ENCODE results near the gene F5.
A peak's percentile ranks its signal among the peaks of the same experiment; 100 is the strongest.
"Not testable (repeated sequence)": the region's sequence is repeated elsewhere in the genome, so short reads cannot be mapped to it uniquely, and the experiment has no call there.

Gene F5

DNA sequence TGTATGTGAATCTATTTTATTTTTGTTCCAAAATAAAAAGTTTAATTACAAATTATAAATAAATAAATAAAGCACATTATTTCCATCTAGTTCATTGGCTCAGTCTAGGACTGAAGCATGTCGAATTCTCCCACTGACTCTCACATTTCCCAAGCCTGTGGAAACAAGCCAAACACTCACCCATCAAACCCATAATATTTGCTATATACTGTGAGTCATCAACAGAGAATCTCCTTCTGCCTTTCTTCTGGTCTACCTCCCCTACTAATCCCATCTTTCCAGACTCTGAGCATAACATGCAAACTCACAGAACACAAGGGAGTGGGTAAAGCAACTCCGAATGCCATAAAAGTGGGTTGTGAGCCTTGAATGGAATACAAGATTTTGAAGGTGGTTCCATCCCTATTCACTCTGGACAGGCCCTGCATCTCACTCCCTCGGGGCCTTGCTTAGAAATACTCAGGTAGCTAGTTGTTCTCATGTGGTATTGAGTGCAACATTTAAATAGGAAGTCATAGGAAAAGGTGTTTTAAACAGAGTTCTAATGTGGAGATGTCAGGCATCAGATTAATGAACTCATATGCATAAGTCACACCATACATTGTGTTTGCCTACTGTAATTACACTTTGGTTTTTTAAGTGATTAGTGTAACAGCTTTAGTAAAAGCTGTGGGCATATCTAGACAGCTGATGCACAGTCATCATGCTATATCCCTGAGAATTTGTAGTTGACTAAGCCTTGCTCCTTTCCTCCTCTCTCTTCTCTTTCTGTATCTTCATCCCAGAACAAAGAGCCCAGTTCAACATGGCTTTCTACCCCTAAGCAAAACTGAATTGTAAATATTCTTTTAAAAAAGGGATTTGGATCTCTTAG, 47.0 kb downstream of the F5 start:
- DNase-seq (ENCODE audit: low read depth): peak; percentile 30

DNA sequence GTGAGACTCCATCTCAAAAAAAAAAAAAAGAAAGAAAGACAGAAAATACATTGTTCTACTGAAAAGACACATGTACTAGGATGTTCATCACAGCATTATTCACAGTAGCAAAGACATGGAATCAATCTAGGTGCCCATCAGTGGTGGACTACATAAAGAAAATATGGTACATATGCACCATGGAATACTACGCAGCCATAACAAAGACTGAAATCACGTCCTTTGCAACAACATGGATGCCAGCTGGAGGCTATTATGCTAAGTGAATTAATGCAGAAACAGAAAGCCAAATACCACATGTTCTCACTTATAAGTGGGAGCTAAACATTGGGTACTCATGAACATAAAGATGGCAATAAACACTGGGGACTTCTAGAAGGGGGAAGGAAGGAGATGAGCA, 51.6 kb downstream of the F5 start:
- DNase-seq (ENCODE audit: low read depth): no peak

DNA sequence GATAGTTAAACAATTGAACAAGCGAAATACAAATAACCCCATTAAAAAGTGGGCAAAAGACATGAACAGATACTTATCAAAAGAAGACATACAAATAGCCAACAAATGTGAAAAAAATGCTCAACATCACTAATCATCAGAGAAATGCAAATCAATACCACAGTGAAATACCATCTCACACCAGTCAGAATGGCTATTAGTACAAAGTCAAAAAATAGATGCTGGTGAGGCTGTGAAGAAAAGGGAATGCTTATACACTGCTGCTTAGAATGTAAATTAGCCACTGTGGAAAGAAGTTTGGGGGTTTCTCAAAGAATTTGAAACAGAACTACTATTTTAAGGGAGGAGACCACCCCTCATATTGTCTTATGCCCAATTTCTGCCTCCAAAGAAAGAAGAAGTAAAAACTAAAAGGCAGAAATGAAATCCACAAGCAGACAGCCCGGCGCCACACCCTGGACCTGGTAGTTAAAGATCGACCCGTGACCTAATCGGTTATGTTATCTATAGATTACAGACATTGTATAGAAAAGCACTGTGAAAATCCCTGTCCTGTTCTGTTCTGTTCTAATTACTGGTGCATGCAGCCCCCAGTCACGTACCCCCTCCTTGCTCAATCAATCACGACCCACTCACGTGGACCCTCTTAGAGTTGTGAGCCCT, 52.6 kb downstream of the F5 start:
- not testable (repeated sequence) for DNase-seq (ENCODE audit: low read depth)

DNA sequence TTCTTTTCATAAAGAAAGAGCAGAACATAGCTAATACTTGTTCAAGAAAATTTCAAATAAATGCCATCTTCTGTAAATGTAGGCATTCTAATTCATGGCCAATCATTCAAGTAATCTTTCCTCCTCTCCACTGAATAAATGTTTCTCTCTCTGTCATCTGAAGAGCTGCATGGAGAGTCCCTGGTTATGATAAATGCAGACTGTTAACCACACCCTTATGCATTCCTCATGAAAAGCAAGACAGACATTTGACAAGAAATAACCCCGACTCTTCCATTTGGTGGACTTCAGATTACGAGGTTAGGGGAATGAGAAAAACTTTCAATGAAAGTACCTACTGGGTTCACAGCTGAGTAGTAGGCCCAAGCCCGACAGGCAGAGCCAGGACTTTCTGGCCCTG, 55.8 kb downstream of the F5 start:
- DNase-seq (ENCODE audit: low read depth): no peak

DNA sequence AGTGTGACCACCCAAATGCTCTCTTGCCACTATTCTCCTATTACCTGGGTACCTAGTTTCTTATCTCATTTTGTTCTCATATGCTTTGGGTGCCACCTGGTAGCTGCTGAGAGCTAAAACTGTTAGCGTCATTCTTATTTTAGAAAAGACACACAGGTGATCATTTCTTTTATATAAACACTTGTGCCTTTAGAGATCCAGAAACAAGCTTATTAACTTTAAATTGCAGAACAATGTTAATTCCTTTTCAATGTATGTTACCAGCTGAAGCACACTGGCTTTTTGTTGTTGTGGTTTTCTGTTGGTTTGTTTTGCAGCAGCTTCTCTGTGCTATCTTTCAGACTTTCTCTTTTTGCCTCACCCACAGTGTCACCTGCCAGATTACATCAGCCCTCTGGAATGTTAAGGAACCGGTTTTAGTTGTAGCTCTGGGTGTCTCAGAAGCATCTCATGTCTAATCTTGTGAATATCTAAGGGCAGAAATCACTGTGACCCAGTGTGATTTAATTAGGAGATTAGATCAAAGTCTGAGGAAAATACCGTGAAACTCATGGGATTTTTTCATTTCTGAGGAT, 57.1 kb downstream of the F5 start:
- no peak for DNase-seq (ENCODE audit: low read depth)

DNA sequence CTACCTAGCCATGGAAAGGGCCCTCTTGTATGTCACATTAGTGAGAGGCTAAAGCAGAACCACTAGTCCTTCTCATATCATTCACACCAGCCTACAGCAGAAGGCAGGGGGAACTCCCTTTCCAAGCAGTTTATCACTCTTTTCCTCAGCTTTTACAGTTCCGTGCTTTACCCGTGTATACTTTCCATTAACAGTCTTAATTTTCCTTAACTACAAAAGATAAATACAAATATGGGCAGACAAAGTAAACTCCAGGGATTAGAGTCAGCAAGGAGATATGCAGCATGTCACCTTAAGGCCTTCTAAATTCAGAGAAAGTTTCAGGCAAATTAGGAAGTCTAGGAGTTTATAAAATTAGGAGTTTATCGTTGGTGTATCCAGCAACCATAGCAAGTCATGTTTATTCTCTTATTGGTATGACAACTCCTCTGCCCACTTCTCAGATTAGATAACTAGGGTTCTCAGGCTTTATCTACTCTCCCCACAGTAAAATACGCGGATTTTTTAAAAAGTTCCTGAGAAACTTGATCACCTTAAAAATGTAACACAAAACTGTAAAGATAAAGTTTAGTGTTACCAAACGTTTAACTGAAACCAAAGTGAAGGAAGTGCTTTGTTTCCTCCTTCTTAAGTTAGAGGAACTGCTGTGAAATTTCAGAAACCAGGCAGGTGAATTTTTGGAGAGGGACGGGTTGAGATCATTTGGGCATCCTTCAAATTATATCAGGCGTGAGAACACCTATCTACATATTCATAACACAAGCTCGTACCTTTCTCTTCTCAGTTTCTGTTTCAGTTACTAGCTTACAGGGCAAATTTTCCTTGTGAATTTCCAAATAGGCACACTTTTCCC, 57.8 kb downstream of the F5 start:
- no peak for DNase-seq (ENCODE audit: low read depth)

DNA sequence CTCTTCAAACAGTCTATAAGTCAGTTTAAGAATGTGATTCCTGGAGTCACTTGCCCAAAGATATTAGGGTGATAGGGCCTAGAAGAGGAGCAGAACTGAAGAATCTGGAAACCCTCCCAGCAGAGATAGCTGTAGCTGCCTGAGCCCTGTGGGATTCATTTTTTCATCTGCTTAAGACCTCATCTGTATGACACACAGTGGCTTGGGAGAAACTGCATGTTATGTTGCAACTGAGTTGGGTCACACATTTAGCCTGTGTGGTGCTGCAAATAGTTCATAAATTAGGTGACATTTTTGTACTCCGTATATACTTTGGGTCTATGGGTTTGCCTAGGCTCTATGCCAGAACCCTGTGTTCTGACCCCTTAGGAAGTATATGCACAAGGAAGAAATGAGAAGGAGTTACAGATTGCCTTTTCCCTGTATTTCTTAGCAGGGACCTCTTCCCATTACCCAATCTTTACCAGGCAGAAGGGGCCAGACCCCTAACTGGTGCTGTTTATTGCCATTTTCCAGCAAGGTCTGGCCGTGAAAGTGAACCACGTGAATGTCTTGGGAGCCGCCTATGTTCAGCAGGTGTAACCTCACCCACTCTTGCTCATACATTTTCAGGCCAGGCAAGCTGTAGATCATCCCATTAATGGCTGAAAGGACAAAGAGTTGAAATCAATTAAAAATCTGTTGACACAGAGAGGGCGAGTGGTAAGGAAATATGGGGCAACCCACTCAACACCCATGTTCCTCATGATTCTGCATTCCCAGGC, 58.6 kb downstream of the F5 start:
- DNase-seq (ENCODE audit: low read depth): no peak

DNA sequence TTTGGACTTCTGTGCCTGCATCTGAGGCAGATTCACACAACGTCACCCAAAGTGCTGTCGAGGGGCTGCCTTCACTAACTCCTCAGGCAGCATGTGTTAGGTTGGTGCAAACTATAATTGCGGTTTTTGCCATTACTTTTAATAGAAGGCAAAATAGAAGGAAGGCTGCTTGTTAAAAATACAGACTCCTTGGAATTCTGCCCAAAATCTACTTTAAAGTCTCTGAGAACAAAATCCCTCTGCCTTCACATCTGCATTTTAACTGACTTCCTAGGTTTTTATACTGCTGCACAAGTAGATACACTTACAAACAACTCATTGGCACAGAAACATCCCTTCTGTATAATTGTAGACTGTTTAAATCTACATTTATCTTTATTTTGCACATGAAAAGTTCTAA, 59.3 kb downstream of the F5 start:
- no peak for DNase-seq (ENCODE audit: low read depth)

DNA sequence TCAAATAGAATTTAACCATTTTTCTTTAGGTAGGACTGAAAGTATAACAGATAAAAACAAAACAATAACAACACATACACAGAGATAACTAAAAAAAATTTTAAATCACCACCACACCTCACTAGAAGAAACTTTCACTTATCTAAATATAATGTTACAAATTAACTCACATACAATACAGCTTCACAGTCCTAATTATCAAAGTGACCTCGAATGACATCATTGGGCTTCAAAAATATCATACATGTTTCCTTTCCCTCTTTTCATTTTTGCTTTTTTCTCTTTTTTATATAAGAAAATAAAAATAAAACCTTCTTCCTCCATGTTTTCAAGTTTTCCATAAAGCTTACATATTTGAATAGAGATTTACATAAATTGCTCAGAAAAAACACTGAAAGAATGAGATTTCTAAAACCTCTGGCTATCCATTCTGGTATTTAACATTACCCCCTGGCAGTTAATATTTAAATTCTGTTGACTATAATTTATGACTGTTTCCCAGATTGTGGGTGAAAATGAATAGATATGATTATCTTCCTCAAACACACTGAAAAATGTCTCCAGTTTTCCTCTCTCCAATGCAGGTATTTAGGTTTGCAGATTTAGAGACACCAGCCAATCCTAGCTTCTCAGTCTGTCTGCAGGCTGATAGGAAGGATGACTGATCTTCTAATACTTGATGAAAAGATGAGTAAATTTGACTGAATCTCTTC, 60.0 kb downstream of the F5 start:
- no peak for DNase-seq (ENCODE audit: low read depth)

DNA sequence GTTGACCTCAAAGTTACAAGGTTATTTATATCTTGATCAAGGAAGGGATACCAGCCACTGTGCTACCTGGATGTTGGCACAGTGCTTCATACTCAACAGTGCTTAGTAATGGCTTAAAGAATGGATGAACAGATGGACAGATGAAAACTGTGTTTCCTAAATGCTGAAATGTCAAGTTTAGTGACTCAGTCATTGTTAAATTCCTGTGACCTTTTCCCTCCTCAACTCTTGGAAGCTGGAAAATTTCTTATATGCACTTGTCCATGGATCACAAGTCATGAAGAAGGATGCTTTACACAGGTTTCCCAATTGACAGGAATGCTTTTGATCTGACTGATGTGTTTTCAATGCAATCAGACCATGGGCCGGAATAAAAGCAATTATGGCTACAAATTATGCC, 60.9 kb downstream of the F5 start:
- no peak for DNase-seq (ENCODE audit: low read depth)

DNA sequence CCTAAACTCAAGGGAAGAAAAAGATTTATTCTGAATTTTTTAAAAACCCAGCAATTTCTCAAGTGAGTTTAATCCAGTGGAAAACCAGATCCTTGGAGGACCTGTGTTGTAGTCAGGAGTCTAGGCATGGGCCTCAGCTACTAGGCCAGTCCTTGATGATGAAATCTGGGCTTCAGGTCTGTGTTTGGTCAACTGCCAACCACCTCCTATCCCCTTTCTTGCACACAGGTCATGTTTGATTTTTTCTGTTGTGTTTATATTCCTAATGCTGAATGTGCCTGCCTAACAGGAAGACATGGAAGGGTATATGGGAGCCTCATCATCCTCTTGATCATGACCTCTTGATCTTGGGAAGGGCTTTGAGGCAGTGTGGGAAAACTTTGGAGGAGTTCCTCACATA, 62.4 kb downstream of the F5 start:
- DNase-seq (ENCODE audit: low read depth): no peak

DNA sequence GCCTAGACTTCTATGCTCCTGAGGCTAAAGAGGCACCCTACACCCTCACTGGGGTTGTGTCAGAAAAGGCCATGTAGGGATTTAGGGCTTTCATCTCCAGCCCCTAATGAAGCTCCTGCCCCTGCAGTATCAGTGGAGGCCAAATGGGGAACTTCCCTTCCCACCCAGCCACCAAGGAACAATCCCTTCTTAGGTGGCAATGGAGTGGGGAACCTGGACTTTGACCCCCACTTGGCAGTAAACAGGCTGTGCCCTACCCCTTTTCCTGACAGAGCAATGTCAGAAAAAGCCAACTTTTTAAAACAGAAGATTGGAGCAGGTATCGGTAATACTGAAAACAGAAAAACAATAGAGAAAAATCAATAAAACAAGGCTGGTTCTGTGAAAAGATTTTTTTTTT, 65.1 kb downstream of the F5 start:
- no peak for DNase-seq (ENCODE audit: low read depth)

DNA sequence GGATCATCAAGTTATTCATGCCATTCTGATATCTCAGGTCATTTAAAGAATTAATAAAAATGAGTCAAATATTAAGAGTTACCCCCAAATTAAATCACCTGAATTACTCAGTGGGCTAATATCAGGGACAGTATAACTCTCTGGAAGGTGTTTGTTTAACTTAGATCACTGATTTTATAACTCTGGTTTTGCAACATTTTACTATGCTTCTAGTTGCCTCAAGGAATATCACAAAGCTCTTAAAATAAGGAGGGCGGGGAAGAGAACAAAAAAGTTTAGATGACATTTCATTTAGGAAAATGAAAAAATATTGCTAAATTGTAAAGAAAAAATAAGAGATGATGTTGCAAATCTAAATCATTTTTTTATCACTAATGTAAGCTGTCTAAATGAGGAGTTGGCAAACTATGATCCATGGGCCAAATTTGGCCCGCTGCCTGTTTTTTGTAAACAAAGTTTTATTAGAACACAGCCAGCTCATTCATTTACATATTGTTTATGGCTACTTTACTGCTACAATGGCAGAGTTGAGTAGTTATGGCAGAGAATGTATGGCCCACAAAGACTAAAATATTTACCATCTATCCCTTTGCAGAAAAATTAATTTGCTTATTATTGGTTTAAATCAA, 68.6 kb downstream of the F5 start:
- DNase-seq (ENCODE audit: low read depth): no peak

DNA sequence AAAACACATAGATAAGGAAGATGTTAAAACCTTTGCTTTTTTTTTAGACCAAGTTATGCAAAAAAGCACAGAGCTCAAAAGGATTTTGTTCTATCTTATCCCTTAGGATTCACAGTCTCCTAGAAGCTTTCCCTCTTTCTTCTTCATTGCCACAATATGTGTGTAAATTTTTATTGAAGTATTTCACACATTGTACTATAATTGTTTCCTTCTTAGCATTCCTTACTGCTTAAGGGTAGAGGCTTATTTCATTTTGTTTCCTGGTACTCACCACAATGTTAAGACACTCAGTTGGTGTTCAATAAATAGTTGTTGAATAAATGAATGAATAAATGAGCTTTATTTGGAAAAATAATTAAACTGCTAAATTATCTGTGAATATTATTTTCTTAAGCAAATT, 70.6 kb downstream of the F5 start:
- DNase-seq (ENCODE audit: low read depth): no peak

DNA sequence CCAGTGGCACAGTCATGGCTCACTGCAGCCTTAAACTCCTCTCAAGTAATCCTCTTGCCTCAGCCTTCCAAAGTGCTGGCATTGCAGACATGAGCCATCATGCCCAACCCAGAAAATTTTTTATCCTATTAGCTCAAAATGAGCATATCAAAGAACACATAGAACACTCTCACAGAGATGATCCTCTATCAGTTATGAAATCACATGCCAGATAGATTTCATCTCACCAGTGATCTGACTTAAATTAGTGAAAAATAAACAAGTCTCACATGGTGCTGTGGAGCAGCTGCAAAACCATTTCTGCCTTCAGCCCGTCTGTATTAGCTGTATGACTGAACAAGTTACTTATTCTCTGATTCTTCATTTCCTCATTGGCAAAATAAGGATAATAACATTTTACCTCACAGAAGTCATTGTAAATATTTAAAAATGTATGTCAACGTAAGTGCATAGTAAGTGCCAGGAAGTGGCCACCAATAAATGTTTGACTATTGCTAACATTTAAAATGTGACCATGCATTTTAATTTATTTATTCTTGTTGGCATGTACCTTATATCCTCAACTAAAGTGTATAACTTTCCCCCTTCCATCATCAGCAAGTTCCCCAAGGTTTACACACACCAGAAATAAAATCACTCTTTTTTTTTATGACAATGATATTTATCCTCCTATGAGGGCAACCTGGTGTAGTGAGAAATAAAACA, 71.6 kb downstream of the F5 start:
- no peak for DNase-seq (ENCODE audit: low read depth)

DNA sequence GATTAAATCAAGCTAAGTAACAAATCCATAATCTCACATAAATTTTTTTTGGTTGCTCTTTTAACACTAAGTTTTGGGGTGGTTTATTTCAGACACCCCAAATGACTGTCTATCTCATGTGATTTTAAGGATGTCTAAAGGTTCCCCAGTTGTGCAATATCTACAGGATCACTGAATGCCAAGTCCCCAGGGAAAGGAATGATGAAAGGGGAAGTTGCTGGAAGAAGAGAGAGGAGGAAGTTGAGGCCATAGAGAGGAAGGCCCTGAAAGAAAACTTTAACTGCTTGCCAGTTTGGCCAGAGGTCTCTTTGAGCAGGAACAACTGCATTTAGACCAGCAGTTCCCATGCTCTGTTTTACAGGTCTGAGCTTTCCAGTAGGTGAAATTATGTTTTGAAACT, 73.1 kb downstream of the F5 start:
- DNase-seq (ENCODE audit: low read depth): no peak

DNA sequence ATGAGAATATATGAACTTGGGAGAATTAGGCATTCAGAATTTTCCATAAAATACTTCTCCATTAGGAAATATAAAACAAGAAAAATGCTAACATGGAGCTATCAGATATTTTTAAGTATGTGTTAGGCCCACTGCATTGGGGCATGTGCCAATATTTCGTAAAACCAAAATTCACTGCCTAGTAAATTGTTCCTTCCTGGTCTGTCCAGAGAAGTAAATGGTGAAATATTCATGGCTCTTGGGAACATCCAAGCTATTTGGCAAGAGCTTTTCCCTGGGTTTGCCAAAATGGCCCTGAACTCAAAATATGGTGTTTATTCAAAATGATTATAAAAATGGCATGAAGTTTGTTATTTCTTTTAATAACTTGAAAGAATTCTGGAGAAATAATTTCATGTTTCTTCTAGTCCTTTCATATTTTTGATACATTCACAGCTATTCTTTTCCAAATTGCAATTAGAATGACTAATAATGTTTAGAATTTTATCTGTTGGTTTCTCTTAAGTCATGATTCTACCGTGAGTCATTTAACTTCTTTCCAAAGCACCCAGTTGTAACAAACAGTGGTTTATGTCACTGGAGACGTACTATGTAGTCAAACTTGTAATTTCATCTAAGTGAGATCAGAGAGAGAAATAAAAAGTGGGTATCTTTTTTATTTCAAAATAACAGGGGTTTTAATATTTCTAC, 74.8 kb downstream of the F5 start:
- DNase-seq (ENCODE audit: low read depth): peak; percentile 47

DNA sequence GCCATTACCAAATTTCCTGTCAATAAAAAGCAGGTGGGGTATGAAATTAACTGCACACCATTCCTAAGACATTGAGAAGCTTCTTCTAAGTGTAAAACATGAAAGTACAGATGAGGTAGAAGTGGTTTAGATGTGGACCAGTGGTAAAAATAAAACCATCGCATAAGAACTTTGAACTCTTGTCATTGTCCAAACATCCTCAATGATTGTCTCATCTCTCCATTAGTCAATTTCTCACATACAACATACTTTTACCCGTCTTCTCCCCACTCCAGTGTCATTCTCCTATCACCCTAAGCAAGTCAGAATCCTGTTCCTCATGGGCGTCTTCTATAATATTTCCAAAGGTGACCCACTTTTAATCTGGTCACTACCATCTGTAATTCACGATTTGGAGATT, 76.2 kb downstream of the F5 start:
- DNase-seq (ENCODE audit: low read depth): no peak

DNA sequence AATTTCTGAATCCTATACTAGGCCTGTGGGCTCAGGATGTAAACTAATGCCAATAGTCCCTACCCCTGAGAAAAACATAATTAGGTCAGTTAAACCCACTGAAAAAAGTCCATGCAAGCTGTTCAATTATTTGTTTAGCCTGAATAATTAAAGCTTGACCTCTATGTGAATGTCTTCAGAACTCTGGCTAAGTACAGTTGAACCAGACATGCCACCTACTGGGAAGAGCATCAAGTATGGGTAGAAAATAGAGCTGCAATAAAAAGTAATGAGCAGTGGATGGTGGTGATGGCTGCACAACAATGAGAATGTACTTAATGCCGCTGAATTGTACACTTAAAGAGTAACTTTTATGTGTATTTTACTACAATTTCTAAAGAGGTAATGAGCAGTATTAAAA, 76.9 kb downstream of the F5 start:
- no peak for DNase-seq (ENCODE audit: low read depth)

All from GM04503 (cell line).